NT2/D1 (cell line): ENCODE results near the gene ARHGAP23.

ENCODE experiments used
- SUZ12 ChIP-seq: IDR thresholded peaks from 2 replicates; pipeline ENCODE4 v1.6.1; 2011; ENCODE audit not compliant: insufficient read length, insufficient read depth; ENCODE audit errors: extremely low read depth
- YY1 ChIP-seq: IDR thresholded peaks from 2 replicates; pipeline ENCODE4 v1.6.1; 2011; ENCODE audit not compliant: insufficient read length, insufficient read depth
- ZNF274 ChIP-seq: IDR thresholded peaks from 2 replicates; pipeline ENCODE4 v1.6.1; 2011; ENCODE audit warnings: mild to moderate bottlenecking, low read depth, low read length

- TF ChIP-seq YY1, result no peak
- no peak for TF ChIP-seq ZNF274
- no peak for TF ChIP-seq SUZ12
These were observed 36.6 kb downstream of the ARHGAP23 start for GRCh38 chr17:38464723-38465390.
